H9 (cell line): ENCODE data around the gene APOA1. TPM values are rescaled to one million over a fixed set of nuclear protein-coding genes. Genes with fewer than 3 reads are reported as not detected.

Experiments
- DNase-seq: peaks from one replicate; pipeline ENCODE4 v3.0.0-alpha.2; 2017
- H2AFZ ChIP-seq: one replicate; pipeline ENCODE4 v1.6.1; 2013; ENCODE audit warnings: mild to moderate bottlenecking, low read length, control low read depth, moderate library complexity
- H2AK5ac ChIP-seq: 2 replicates; pipeline ENCODE4 v1.6.1; 2013; ENCODE audit warnings: low read length, control low read depth, mixed read lengths; ENCODE audit not compliant: insufficient read length
- H2BK120ac ChIP-seq: one replicate; pipeline ENCODE4 v1.6.1; 2013; ENCODE audit warnings: low read depth, mild to moderate bottlenecking, low read length, control low read depth, inconsistent platforms; ENCODE audit not compliant: poor library complexity, severe bottlenecking
- H2BK12ac ChIP-seq: 2 replicates; pipeline ENCODE4 v1.6.1; 2013; ENCODE audit warnings: low read length, control low read depth, mixed read lengths, low read depth; ENCODE audit not compliant: insufficient read length
- H2BK15ac ChIP-seq: 2 replicates; pipeline ENCODE4 v1.6.1; 2013; ENCODE audit warnings: low read depth, low read length, control low read depth
- H2BK20ac ChIP-seq: one replicate; pipeline ENCODE4 v1.6.1; 2013; ENCODE audit warnings: low read depth, mild to moderate bottlenecking, low read length, control low read depth, inconsistent platforms; ENCODE audit not compliant: poor library complexity, severe bottlenecking
- H2BK5ac ChIP-seq: 2 replicates; pipeline ENCODE4 v1.6.1; 2013; ENCODE audit warnings: low read length, control low read depth, mixed read lengths; ENCODE audit not compliant: insufficient read length
- H3K14ac ChIP-seq: 2 replicates; pipeline ENCODE4 v1.6.1; 2013; ENCODE audit warnings: low read length, control low read depth; ENCODE audit not compliant: insufficient read depth
- H3K18ac ChIP-seq: 2 replicates; pipeline ENCODE4 v1.6.1; 2013; ENCODE audit warnings: low read depth, mild to moderate bottlenecking, mixed read lengths, low read length, control low read depth; ENCODE audit not compliant: insufficient read length
- H3K23ac ChIP-seq: 2 replicates; pipeline ENCODE4 v1.6.1; 2013; ENCODE audit warnings: low read length, control low read depth, mixed read lengths, low read depth; ENCODE audit not compliant: insufficient read length
- H3K23me2 ChIP-seq: 2 replicates; pipeline ENCODE4 v1.6.1; 2013; ENCODE audit warnings: low read depth, mild to moderate bottlenecking, mixed read lengths, low read length, control low read depth; ENCODE audit not compliant: insufficient read length, poor library complexity, severe bottlenecking
- H3K27ac ChIP-seq: 2 replicates; pipeline ENCODE4 v1.5.1; 2013; ENCODE audit warnings: low read length, control low read depth, mixed read lengths, low read depth; ENCODE audit not compliant: insufficient read length
- H3K27me3 ChIP-seq: 2 replicates; pipeline ENCODE4 v1.6.1; 2013; ENCODE audit warnings: low read length, control low read depth, inconsistent platforms; ENCODE audit not compliant: insufficient read depth
- H3K4ac ChIP-seq: 2 replicates; pipeline ENCODE4 v1.6.1; 2013; ENCODE audit warnings: low read depth, mild to moderate bottlenecking, control low read depth, inconsistent platforms, low read length, moderate library complexity
- H3K4me1 ChIP-seq: 2 replicates; pipeline ENCODE4 v1.6.1; 2013; ENCODE audit warnings: low read length, control low read depth, inconsistent platforms; ENCODE audit not compliant: insufficient read depth
- H3K4me2 ChIP-seq: 2 replicates; pipeline ENCODE4 v1.6.1; 2013; ENCODE audit warnings: low read length, control low read depth, mixed read lengths; ENCODE audit not compliant: insufficient read length, insufficient read depth
- H3K56ac ChIP-seq: 2 replicates; pipeline ENCODE4 v1.6.1; 2013; ENCODE audit warnings: low read depth, mild to moderate bottlenecking, mixed read lengths, low read length, control low read depth; ENCODE audit not compliant: insufficient read length
- H3K79me1 ChIP-seq: 2 replicates; pipeline ENCODE4 v1.6.1; 2013; ENCODE audit warnings: low read depth, mild to moderate bottlenecking, moderate library complexity, low read length, control low read depth, inconsistent platforms; ENCODE audit not compliant: insufficient read depth, poor library complexity, severe bottlenecking
- H3K79me2 ChIP-seq: 2 replicates; pipeline ENCODE4 v1.6.1; 2013; ENCODE audit warnings: low read length, control low read depth, inconsistent platforms; ENCODE audit not compliant: insufficient read depth
- H3K9ac ChIP-seq: 2 replicates; pipeline ENCODE4 v1.6.1; 2013; ENCODE audit warnings: low read length, control low read depth, mixed read lengths; ENCODE audit not compliant: insufficient read length; ENCODE audit errors: extremely low read depth
- H3K9me3 ChIP-seq: one replicate; pipeline ENCODE4 v1.6.1; 2013; ENCODE audit warnings: low read depth, low read length, inconsistent platforms; ENCODE audit not compliant: control insufficient read depth
- H3T11ph ChIP-seq: one replicate; pipeline ENCODE4 v1.6.1; 2013; ENCODE audit warnings: mild to moderate bottlenecking, low read length, control low read depth, inconsistent platforms
- H4K20me1 ChIP-seq: one replicate; pipeline ENCODE4 v1.6.1; 2013; ENCODE audit not compliant: control insufficient read depth, insufficient read length, insufficient read depth
- H4K5ac ChIP-seq: 2 replicates; pipeline ENCODE4 v1.6.1; 2013; ENCODE audit warnings: low read depth, mild to moderate bottlenecking, mixed read lengths, low read length, control low read depth; ENCODE audit not compliant: insufficient read length
- H4K8ac ChIP-seq: replicated peaks from 2 replicates; pipeline ENCODE4 v1.6.1; 2013; ENCODE audit warnings: low read length, control low read depth, mixed read lengths, low read depth; ENCODE audit not compliant: insufficient read length
- H4K91ac ChIP-seq: 2 replicates; pipeline ENCODE4 v1.6.1; 2013; ENCODE audit warnings: low read depth, mild to moderate bottlenecking, moderate library complexity, mixed read lengths, low read length, control low read depth; ENCODE audit not compliant: insufficient read length
- H3K27ac Mint-ChIP-seq, 3 experiments: 2 replicates in 2 of 3; 3 replicates in 1 of 3; pipeline ENCODE4 v1.8.0; 2020 to 2021; ENCODE audit warnings: mixed read lengths in 3 of 3, mild to moderate bottlenecking in 1 of 3, moderate library complexity in 1 of 3
- H3K27me3 Mint-ChIP-seq: 2 replicates; pipeline ENCODE4 v1.8.0; 2021; ENCODE audit warnings: low read depth, mild to moderate bottlenecking, moderate library complexity, mixed read lengths
- H3K36me3 Mint-ChIP-seq, 3 experiments: 2 replicates in 2 of 3; 3 replicates in 1 of 3; pipeline ENCODE4 v1.8.0; 2020 to 2021; ENCODE audit warnings: low read depth in 3 of 3, mixed read lengths in 3 of 3; ENCODE audit not compliant: insufficient read depth in 1 of 3
- H3K4me1 Mint-ChIP-seq, 2 experiments: 2 replicates each; pipeline ENCODE4 v1.8.0; 2020; ENCODE audit warnings: mixed read lengths in 2 of 2
- H3K4me3 Mint-ChIP-seq, 2 experiments: 2 replicates in 1 of 2; 3 replicates in 1 of 2; pipeline ENCODE4 v1.8.0; 2020 to 2021; ENCODE audit warnings: mild to moderate bottlenecking in 2 of 2, mixed read lengths in 2 of 2, moderate library complexity in 1 of 2
- H3K9me3 Mint-ChIP-seq, 2 experiments: 2 replicates in 1 of 2; 3 replicates in 1 of 2; pipeline ENCODE4 v1.8.0; 2020; ENCODE audit warnings: mild to moderate bottlenecking in 2 of 2, mixed read lengths in 2 of 2, moderate library complexity in 1 of 2
- WGBS: extraction: QIAGEN DNeasy Blood & Tissue Kit; methylation state at CpG from one replicate; pipeline ENCODE4 v1.1.7; 2013; ENCODE audit warnings: missing lambda C conversion rate, low lambda C conversion rate, mixed read lengths; ENCODE audit not compliant: insufficient read length; ENCODE audit errors: extremely low coverage; 5-methylcytosine and 5-hydroxymethylcytosine counted together
- total RNA-seq: library from RNA; stranded (reverse); gene quantifications from 2 replicates; pipeline ENCODE4 v1.2.1, GENCODE V29; 2021
- TF ChIP-seq, protein P1 (sequence below): fragments of 200-600 bp; sonication (generic); conservative IDR thresholded peaks from 3 replicates; pipeline ENCODE4 v1.8.0; 2021; ENCODE audit warnings: antibody characterized with exemption, mild to moderate bottlenecking

APOA1 gene
- total RNA-seq, 1 experiment from 2014 or later, result 0.68 TPM

DNA sequence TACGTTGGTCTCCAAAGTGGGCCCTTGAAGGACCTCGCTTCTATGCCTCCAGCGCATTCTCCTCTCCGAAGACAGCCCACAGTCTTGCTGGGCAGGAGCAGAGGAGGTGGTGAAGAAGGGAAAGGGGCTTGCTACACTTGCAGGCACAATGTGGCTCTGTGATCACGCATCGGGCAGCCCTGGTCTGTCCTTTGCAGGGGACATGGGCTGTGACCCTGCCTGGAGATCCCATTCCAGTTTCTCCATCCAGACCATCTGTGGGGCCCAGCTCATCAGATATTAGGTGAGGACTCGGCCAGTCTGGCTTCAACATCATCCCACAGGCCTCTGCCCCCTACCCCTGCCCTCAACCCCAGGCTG, 810 bp downstream of the APOA1 start:
- Mint-ChIP-seq H3K4me3 (no peak overlapping the region), H3K27me3 (peaks cover 20% of the 10 kb centered on the region), H3K27ac (no peak overlapping the region), H3K36me3 (no peaks in the 10 kb centered on the region; a peak in 1 of 7 replicates), H3K4me1 (peaks cover 39 to 43% of the 10 kb centered on the region in 2 experiments), H3K9me3 (peaks cover 0 to 3% of the 10 kb centered on the region in 2 experiments; a peak in 2 of 5 replicates)
- no peaks in the 10 kb centered on the region for H3K4me1 ChIP-seq
- H2BK5ac ChIP-seq, result no peak overlapping the region
- no peaks in the 10 kb centered on the region for H3K79me1 ChIP-seq
- WGBS, result no CpG with 5 or more reads among the region's 7 CpGs
- DNase-seq, result no peak
- peaks cover 6% of the 10 kb centered on the region for H3K23me2 ChIP-seq
- H2AFZ ChIP-seq, result no peak overlapping the region
- no peak overlapping the region for H2BK20ac ChIP-seq
- H3K9ac ChIP-seq, result no peak overlapping the region
- no peak overlapping the region for H4K8ac ChIP-seq
- no peak overlapping the region for H3K27ac ChIP-seq
- no peak overlapping the region for H4K5ac ChIP-seq
- H2BK15ac ChIP-seq, result no peak overlapping the region
- H3K14ac ChIP-seq, result no peak overlapping the region
- no peaks in the 10 kb centered on the region for H3K27me3 ChIP-seq
- no peak overlapping the region for H4K91ac ChIP-seq
- no peak overlapping the region for H3K4ac ChIP-seq
- H3K56ac ChIP-seq, result no peak overlapping the region
- H2BK120ac ChIP-seq, result no peak overlapping the region
- no peak overlapping the region for H3T11ph ChIP-seq
- no peaks in the 10 kb centered on the region for H3K9me3 ChIP-seq
- H3K79me2 ChIP-seq, result no peaks in the 10 kb centered on the region
- TF ChIP-seq, protein P1, sequence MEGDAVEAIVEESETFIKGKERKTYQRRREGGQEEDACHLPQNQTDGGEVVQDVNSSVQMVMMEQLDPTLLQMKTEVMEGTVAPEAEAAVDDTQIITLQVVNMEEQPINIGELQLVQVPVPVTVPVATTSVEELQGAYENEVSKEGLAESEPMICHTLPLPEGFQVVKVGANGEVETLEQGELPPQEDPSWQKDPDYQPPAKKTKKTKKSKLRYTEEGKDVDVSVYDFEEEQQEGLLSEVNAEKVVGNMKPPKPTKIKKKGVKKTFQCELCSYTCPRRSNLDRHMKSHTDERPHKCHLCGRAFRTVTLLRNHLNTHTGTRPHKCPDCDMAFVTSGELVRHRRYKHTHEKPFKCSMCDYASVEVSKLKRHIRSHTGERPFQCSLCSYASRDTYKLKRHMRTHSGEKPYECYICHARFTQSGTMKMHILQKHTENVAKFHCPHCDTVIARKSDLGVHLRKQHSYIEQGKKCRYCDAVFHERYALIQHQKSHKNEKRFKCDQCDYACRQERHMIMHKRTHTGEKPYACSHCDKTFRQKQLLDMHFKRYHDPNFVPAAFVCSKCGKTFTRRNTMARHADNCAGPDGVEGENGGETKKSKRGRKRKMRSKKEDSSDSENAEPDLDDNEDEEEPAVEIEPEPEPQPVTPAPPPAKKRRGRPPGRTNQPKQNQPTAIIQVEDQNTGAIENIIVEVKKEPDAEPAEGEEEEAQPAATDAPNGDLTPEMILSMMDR, result no peak
- no peaks in the 10 kb centered on the region for H4K20me1 ChIP-seq
- H2BK12ac ChIP-seq, result no peak overlapping the region
- H3K23ac ChIP-seq, result no peak overlapping the region
- H2AK5ac ChIP-seq, result no peak overlapping the region
- no peak overlapping the region for H3K18ac ChIP-seq
- H3K4me2 ChIP-seq, result no peak overlapping the region
